HG03196 (cell line): ENCODE data around the gene CD79B.
A peak's percentile ranks its signal among the peaks of the same experiment; 100 is the strongest.

Source experiments
- ATAC-seq: cut with Tn5 transposase; IDR thresholded peaks from one replicate; pipeline ENCODE4 v1.9.1; 2021; ENCODE audit not compliant: unreplicated experiment

CD79B gene

DNA sequence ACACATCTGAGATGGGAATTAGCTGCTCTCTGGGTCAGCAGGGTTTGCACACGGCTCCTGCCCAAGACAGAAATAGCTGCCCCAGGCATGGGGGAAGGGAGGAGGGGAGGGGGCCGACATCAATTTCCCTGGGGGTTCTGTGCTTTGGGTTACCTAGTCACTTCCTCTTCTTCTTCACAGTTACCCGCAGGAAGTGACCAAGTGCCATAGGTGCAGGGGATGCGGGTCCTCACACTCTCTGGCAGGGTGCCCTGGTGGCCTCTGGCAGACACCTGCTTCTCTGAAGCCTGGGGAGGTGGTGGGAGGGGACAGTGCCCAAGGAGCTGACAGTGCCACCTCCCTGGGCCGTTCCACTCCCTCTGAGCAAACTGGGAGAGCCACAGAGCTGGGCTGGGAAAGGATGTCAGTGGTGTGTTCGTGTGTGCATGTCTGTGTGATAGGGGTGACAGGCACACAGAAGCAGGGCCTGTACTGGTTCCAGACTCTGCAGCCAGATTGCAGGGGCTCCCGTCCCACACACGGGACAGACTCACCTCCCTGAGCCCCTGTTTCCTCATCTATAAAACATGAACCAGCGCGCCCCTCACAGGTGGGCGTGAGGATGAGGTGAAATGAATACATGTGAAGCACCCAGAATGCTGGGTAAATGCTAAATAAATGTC lies 22.4 kb upstream of the CD79B start:
- ATAC-seq = peak; percentile 60

DNA sequence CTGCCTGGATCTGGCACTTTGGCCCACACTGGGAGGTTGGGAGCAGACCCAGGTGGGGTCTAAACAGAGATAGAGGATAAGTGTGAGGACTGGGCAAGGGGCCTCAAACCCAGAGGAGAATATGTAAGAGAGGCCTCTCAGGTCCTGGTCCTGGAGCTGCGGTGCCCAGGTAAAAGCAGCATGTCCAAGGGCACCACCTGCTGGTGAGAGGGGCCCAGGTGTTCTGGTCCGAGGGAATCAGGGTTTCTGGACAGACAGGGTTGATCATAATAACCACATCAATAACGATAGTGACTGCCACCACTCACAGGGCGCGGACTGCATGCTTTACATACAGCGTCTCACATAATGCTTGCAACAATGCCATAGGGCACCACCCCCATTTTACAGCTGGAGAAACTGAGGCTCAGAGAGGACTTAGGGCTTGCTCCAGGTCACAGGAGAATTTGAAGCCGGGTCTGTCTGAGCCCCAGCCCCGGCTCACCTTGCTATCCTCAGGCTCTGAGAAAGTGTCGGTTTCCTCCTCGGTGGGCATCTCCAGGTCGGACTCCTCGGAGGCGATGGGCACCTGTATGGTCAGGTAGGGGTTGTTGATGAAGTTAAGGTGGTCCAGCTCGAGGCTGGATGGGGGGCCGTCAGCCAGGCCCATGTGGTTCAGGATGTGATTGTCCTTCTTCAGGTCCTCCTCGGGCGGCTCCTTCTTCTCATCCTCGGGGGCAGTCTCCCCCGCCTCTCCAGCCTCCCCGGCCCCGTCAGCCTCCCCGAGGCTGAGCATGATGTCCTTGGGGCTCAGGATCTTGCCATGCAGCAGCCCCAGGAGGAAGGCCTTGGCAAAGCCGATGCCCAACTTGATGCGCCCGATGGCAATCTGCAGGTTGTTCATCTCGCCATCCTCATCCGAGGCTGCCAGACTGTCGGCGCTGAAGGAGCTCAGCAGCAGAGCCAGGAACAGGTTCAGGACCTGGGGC lies 19.1 kb upstream of the CD79B start:
- ATAC-seq = no peak

DNA sequence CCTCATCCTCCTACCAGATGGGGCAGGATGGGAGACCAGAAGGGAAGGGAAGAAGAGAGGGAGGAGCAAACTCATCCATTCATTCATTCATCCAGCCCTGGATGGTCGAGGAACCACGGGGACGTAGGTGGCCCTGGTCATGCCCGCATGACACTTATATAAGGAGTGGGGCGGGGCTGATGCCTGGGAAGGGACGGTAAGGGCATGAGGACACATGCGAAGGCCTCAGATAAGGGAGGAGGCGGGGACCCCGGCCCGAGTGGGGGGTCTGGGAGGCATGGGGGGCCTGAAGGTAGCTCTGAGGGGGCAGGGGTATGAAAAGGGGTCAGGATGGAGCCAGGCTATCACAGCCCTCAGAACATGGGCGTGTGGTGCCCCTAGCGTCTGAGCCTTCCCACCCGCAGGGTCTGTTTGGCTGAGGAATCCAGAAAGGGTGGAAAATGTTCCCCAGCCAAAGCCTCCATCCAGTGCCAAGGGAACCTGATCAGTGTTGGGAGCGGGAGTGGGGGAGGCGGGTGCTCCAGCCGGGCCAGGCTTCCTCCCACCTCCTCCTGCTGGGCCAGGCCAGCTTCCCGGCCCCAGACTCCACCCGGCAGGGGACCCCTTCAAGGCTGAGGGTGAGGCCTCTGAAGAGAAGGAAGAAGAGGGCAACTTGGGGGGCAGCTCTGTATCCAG lies 17.6 kb upstream of the CD79B start:
- no peak for ATAC-seq

DNA sequence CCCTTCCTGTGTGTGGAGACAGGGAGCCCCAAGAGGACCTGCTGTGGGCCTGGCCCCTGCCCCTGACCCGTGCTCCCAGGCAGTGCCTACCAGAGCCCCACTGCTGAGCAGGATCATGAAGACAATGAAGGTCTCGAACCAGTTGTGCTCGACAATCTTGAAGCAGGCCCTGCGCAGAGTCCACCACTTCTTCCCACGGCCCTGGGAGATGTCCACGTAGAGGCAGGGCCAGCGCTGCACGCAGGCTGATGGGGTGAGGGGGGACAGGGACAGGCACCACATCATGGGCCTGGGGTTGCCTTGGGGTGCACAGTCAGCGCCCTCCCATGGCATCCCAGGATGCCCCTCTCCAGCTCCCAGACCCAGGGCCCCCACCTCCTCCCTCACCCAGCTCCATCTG lies 16.4 kb upstream of the CD79B start:
- ATAC-seq = no peak

DNA sequence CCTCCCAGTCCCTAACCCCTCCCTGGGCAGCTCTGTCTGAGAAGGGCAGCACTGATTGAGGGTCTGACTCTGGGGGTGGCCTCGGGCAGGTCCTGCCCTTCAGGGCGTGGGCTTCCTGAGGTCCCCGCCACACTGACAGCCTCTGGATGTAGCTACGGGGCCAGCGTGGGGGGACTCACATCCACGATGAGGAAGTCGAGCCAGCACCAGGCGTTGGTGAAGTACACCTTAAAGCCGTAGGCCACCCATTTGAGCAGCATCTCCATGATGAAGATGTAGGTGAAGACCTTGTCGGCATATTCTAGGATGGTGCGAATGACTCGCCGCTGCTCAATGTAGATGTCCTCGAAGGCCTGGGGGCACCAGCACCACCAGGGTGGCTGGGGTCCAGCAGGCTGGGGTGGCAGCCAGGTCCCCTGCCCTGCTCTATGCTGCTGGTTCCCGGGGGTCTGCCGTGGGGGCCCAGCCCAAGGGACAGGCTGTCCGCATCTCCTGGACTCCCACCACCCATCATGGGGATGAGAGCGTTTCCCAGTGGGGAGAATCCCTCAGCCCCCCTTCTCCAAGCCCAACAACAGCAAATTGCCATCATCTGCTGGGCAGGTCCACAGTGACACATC lies 15.7 kb upstream of the CD79B start:
- no peak for ATAC-seq

DNA sequence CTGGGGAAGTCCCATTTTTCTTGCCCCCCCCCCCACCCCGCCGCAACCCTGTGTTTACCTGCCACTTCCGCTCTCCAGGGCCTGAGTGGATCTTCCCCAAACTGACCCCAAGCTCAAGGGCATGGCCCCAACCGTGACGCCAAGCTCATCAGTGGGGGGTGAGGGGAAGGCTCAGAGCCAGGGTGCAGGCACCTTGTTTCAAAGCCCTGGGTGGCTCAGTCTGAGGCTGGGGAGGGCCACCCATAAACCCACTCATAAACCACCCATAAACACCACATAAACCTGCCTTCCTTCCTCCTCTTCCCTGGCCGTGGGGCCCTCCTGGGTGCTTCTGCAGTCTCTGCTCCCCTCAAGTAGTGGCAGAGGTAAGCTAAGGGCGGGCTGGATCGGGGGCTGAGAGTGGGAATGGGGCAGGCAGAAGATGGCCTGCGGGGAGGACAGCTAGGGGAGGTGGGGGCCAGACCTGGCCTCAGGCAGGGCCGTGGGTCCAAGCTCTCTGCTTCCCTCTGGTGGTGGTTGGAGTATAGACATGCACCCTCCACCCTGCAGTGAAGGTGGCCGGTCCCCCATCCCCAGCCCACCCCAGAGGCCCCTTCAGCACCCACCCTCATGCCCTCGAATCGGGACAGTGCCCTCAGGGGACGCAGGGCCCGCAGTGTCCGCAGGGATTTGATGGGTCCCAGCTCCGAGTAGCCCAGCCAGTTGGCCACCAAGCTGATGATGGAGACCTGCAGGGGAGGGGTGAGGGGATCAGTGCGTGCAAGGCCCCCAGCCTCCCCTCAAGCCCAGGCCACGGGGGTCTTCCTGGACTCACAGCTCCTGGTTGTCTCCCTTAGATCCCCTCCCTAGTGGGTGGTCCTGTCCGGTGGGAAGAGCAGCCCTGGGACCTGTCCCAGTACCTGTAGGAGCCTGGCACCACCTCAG lies 14.6 kb upstream of the CD79B start:
- peak; percentile 54 for ATAC-seq

DNA sequence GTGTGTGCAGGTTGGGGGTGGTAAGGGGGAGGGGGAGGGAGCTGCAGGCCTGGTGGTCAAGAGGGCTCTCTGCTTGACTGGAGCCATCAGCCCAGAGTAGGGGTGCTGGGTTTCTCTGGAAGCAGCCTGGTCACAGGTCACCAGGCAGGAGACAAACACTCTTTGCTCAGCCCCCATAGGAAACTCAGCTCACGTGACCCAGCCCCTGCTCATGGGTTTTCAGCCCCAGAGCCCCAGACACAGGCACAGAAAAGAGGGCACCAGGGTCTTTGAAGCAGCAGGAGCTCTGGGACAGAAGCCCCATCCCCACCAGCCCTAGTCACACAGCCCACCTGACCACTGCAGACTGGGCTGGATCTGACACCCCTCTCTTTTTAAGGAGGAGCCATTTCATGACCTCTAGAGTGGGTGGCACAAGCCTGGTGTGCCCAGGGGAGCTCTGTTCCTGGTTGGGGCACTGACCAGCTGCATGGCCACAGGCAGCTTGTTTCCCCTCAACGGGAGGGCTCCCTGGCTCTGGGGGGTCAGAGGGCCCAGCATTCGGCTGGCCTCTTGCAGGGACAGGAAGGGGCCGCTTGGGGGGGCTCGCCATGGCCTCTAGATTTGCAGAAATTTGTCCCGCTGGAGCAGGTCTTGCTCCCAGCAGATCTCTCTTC lies 13.8 kb upstream of the CD79B start:
- peak; percentile 30 for ATAC-seq

DNA sequence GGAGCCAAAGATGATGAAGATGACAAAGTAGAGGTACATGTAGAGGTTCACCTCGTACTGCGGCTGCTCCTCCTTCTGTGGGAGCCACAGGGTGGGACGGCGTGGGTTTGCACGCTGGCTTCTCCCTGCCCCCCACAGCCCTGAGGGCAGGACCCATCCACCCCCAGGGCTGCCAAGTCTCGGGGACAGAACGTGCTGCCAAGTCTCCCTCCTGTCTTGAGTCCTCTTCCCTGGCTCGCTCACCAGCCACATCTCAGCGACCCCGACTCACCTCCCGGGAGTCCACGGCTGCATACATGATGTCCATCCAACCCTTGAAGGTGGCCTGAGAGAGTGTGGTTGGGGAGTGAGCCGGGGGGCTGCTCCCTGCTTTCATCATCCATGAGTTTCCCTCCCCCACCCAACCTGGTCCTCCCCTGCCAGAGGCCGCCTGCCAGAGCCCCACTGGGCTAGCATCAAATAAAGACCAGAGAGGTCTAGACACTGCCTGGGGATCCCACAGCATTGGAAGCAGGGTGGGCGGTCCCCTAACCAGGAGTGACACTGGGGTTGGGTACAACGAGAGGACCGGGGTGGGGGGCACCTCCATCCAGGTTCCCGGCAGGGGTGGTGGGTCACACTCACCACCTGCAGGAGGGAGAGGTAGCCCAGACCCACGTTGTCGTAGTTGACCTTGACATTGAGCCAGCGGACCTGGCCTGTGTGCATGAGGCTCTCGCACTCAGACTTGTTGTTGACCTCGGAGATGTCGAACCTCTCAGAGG lies 12.8 kb upstream of the CD79B start:
- ATAC-seq = no peak

DNA sequence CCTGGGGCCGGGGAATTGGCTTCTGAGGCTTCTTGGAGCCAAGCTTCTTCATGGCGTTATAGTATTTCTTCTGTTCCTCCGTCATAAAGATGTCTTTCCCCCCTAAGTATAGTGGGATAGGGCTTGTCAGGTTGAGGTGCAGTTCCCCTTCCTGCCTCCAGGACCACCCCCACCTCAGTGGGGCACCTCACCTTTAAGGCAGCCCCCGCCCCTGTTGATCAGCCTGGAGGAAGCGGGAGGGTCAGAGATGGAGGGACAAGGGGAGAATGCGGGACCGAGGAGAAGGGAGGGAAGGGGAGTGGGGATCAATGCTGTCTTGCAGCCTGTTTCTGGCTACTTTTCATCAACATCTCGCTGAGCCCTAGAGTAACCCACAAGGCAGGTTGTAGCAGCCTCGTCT lies 11.6 kb upstream of the CD79B start:
- ATAC-seq = no peak

DNA sequence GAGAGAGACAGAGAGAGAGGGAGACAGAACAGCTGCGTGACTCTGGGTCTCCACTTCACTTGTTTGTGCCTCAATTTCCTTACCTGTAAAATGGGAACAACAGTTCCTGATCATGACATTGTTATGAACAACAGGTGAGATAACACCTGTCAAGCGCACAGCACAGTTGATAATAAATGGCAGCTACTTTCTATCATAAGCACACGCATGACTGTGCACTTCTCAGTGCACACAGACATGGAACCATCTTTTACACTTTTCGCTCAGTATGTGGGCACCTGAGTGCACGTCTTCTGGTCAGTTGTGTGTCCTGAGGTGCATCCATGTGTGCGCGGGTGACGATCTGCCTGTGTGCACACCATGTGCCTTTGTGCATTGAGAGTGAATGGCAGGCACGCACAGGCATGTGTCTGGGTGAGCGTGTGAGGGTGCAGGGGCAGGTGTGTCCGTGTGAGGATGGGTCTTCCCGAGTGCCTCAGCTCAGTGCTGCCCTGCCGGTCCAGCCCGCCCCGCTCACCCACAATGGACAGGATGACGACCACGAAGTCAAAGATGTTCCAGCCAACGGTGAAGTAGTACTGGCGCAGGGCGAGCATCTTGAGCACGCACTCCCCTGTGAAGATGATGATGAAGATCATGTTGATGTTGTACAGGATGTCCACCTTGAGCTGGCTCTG lies 10.3 kb upstream of the CD79B start:
- ATAC-seq = no peak

DNA sequence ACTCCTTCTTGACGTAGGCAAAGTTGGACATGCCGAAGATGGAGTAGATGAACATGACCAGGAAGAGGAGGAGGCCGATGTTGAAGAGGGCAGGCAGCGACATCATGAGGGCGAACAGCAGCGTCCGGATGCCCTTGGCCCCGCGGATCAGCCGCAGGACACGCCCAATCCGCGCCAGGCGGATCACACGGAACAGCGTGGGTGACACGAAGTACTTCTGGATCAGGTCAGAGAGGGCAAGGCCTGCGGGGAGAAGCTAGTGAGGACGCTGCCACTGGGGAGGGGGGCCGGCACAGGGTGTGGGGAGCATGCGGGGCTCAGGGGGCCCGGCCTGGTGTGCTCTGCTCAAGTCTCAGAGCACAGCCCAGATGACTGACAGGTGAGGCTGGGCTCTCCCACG lies 9.6 kb upstream of the CD79B start:
- no peak for ATAC-seq

DNA sequence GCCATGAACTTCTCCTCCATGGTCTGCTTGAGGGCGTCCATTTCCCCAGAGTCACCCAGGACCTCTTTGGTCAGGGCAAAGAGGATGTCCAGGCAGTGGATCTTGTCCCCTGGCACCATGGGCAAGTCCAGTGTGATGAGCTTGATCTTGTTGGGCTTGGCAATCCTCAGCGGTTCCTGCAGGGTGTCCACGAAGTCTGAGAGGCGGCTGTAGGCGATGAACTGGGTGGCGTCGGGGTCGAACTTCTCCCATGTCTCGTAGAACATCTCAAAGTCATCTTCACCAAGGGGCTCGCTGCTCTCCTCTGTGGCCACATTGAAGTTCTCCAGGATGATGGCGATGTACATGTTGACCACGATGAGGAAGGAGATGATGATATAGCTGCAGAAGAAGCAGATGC lies 9.0 kb upstream of the CD79B start:
- no peak for ATAC-seq

DNA sequence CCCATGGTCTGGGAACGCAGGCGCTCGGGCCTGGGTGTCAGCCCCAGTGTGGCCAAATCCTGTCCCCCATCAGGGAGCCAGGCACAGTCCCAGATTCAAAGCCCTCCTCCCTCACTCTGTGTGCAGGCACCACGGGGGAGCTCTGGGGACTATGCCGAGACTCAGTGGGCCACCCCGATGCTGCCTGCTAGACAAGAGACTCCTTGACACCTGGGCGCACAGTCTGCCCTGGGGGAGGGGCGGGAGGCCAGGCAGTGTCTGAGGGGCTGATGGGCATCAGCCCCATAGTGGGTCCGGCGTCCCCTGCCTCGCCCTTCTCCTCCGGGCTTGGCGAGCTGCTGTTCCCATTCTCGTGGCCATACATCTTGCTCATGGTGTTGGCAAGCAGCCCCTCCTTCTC lies 8.5 kb upstream of the CD79B start:
- ATAC-seq = no peak

DNA sequence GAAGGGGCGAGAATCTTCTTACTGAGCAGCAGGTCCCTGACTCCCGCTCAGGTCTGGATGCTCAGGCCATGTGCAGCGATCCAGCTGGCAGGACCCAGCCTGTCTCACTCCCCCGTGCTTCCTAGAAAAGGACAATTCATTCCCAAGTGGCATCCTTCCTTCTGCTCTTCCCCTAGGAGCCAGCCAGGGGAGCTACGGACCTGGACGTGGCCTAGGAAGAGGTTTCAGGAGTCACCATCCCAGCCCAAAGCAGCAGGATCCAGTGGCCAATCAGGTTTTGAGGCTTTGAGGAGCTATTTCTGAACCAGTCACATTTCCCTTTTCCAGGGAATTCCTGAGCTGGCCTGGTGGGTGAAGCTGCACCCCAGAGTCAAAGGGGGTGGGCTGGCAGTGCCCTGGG lies 7.8 kb upstream of the CD79B start:
- no peak for ATAC-seq

DNA sequence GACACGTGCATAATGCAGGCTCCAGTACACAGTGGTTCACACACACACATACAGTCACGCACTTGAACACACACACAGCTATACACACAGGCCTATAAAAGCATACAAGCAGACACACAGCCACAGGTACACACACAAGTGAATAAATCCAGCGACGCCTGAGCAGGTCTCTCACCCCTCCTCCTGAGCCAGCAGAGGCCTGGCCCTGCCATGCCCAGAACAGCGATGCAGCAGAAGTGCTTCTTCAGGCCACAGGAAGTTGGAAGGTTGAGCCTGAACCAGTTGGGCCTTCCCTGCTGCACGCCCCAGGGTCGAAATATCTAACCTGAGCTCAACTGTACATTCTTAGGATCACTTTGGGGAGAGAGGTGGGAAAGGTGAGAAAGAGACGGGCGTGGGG lies 7.3 kb upstream of the CD79B start:
- no peak for ATAC-seq

DNA sequence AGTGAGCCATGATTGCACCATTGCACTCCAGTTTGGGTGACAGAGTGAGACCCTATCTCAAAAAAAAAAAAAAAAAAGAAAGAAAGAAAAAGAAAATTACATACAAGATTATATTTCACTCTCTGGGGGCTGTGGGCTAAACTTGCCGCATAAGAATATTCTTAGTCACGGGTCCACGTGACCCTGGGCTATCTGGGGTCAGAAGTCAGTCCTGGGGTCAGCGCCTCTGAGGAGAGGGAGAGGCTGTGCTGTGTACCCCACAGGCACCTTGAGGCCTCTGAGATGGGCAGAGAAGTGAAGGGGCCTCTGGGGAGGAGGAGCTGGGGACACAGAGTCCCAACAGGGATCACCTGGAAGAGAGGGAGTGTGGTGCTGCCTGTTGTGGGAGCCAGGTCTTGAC lies 5.8 kb upstream of the CD79B start:
- no peak for ATAC-seq

DNA sequence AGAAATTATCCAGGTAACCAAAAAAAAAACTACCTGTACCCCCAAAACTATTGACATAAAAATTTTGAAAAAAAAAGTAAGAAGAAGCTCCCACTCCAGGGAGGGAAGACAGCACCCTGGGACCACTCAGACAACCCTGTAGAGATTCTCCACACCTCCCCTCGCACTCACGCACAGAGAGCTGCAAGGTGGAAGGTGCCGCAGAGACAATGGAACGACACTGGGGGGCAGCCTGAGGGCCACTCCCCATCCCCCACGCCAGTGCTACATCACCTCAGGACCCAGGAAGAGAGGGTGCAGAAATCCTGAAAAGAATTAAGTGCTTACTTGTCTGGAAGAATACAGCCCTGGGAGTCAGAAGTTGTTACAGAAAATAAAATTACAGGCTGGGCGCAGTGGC lies 5.2 kb upstream of the CD79B start:
- ATAC-seq = no peak
